ENCODE results near the gene INPP4B.

INPP4B gene

DNA sequence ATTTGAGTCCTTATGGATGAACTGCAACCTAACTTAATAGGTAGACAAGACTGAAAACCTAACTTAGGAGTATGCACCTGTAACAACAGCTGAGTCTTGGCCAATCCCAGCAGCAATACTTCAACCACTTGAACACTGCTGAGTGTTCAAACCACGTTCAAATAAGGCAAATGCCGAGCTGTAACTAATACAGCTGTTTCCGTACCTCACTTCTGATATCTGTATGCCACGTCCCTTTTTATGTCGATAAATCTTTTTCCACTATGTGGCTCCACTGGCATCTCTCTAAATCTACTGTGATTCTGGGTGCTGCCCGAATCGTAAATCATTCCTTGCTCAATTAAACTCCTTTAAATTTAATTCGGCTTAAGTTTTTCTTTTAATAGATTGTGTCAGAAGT is 459.7 kb downstream of the INPP4B start:
- Histone ChIP-seq H3K4me1 (ENCODE audit: low read depth, poor library complexity, severe bottlenecking) (no peaks in the 10 kb centered on the region), H3K36me3 (ENCODE audit: insufficient read depth) (no peaks in the 10 kb centered on the region), H3K27me3 (ENCODE audit: insufficient read depth, low read depth) (no peaks in the 10 kb centered on the region), H3K79me2 (ENCODE audit: insufficient read depth, low read depth) (no peaks in the 10 kb centered on the region; the same call in 1 of the 2 replicates), H3K27ac (no peak overlapping the region), H3K9ac (no peak overlapping the region), H3K4me3 (IDR thresholded peaks at IDR 0.05; ENCODE audit: insufficient read depth, low read depth, low read length) (no peak overlapping the region), H2AFZ (ENCODE audit: low read depth) (no peak overlapping the region), H4K20me1 (ENCODE audit: insufficient read depth) (no peaks in the 10 kb centered on the region), H3K4me2 (no peak overlapping the region)
- TF ChIP-seq, protein P1, sequence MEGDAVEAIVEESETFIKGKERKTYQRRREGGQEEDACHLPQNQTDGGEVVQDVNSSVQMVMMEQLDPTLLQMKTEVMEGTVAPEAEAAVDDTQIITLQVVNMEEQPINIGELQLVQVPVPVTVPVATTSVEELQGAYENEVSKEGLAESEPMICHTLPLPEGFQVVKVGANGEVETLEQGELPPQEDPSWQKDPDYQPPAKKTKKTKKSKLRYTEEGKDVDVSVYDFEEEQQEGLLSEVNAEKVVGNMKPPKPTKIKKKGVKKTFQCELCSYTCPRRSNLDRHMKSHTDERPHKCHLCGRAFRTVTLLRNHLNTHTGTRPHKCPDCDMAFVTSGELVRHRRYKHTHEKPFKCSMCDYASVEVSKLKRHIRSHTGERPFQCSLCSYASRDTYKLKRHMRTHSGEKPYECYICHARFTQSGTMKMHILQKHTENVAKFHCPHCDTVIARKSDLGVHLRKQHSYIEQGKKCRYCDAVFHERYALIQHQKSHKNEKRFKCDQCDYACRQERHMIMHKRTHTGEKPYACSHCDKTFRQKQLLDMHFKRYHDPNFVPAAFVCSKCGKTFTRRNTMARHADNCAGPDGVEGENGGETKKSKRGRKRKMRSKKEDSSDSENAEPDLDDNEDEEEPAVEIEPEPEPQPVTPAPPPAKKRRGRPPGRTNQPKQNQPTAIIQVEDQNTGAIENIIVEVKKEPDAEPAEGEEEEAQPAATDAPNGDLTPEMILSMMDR (conservative IDR thresholded peaks at IDR 0.05; ENCODE audit: low read depth, low read length) = no peak

DNA sequence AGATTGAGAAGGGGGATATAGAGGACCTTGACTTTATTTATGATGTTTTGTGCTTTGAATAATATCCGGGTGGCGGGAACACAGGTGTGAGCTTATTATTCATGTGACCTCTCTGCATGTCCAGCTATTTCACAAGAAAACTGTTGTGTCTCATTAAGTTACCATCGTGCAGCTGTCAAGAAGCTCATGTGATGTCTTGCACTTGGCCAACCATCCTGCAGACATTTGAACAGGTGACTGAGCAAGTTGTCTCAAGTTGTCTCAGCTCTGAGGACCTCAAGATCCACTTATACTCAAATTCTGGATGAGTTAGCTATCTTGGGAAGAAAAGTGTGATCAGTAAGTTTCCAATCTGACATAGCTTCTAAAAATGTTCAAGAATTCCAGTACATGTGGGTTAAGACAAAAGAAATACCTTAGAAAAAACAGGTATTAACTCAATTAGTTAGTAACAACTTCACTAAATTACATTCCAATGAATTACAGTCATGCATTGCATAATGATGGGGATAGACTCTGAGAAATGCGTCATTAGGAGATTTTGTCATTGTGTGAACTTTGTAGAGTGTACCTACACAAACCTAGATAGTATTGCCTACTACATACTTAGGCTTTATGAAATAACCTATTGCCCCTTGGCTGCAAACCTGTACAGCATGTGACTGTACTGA is 462.2 kb downstream of the INPP4B start:
- H3K27ac ChIP-seq = no peak overlapping the region
- TF ChIP-seq, protein P1 (conservative IDR thresholded peaks at IDR 0.05; ENCODE audit: low read depth, low read length) = no peak
- H3K36me3 ChIP-seq (ENCODE audit: insufficient read depth) = no peaks in the 10 kb centered on the region
- H3K9ac ChIP-seq = no peak overlapping the region
- no peak overlapping the region for H3K4me2 ChIP-seq
- no peaks in the 10 kb centered on the region for H3K4me1 ChIP-seq (ENCODE audit: low read depth, poor library complexity, severe bottlenecking)
- no peaks in the 10 kb centered on the region for H3K27me3 ChIP-seq (ENCODE audit: insufficient read depth, low read depth)
- no peak overlapping the region for H3K4me3 ChIP-seq (IDR thresholded peaks at IDR 0.05; ENCODE audit: insufficient read depth, low read depth, low read length)
- H3K79me2 ChIP-seq (ENCODE audit: insufficient read depth, low read depth) = no peaks in the 10 kb centered on the region; the same call in 1 of the 2 replicates
- H2AFZ ChIP-seq (ENCODE audit: low read depth) = no peak overlapping the region
- no peaks in the 10 kb centered on the region for H4K20me1 ChIP-seq (ENCODE audit: insufficient read depth)

DNA sequence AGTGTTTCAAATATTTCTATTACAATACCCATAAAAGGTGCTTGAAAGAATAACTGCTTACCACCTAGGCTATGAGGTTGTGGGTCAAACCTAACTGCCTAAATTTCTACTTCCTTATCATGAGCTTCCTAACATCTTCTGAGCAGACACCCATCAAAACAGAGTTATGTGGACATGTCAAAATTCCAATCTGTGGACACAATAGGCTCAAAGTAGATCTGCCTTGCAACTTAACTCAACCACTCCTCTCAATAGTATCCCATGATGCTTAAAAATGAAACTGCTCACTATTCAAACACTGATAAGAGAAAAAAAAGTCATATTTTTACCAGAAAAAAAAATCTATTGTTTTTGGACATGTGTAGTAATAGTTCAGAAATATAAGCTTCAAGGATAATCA is 462.7 kb downstream of the INPP4B start:
- no peak overlapping the region for H2AFZ ChIP-seq (ENCODE audit: low read depth)
- H3K36me3 ChIP-seq (ENCODE audit: insufficient read depth) = no peaks in the 10 kb centered on the region
- TF ChIP-seq, protein P1 (conservative IDR thresholded peaks at IDR 0.05; ENCODE audit: low read depth, low read length) = no peak
- H4K20me1 ChIP-seq (ENCODE audit: insufficient read depth) = no peaks in the 10 kb centered on the region
- no peaks in the 10 kb centered on the region; the same call in 1 of the 2 replicates for H3K79me2 ChIP-seq (ENCODE audit: insufficient read depth, low read depth)
- H3K4me1 ChIP-seq (ENCODE audit: low read depth, poor library complexity, severe bottlenecking) = no peaks in the 10 kb centered on the region
- no peaks in the 10 kb centered on the region for H3K27me3 ChIP-seq (ENCODE audit: insufficient read depth, low read depth)
- no peak overlapping the region for H3K4me3 ChIP-seq (IDR thresholded peaks at IDR 0.05; ENCODE audit: insufficient read depth, low read depth, low read length)
- no peak overlapping the region for H3K4me2 ChIP-seq
- H3K9ac ChIP-seq = no peak overlapping the region
- no peak overlapping the region for H3K27ac ChIP-seq

DNA sequence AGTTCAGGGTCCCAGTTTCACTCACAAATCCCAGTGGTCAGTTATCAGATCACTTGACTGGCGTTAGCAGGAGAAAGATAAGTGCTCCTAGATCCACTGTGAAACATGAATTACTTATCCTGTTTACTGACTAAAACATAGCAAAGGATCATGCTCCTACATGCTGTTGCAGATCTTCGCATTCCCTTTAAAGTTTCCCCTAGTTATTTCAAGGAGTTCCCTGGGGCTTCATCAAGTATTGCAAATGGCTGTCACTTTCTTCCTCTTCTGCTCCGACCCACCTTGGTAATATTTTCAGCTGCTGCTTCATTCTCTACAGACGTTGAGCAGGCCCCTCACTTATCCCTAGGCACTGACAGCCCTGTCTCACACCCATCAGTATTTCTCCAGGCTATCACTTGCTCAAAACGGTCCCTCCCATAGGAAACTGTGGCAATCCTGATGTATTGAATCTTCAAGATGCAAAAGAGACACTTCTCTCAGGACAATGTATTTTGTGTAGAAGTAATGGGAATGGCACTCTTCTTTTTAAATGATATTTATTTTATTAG is 466.0 kb downstream of the INPP4B start:
- Histone ChIP-seq H2AFZ (ENCODE audit: low read depth) (no peak overlapping the region), H3K79me2 (ENCODE audit: insufficient read depth, low read depth) (no peaks in the 10 kb centered on the region; the same call in 1 of the 2 replicates)

More for the DNA sequence above, 466.0 kb downstream of the INPP4B start:
- Histone ChIP-seq H3K27ac (no peak overlapping the region), H3K4me1 (ENCODE audit: low read depth, poor library complexity, severe bottlenecking) (no peaks in the 10 kb centered on the region), H3K4me3 (IDR thresholded peaks at IDR 0.05; ENCODE audit: insufficient read depth, low read depth, low read length) (no peak overlapping the region), H3K9ac (no peak overlapping the region), H3K36me3 (ENCODE audit: insufficient read depth) (no peaks in the 10 kb centered on the region), H3K27me3 (ENCODE audit: insufficient read depth, low read depth) (no peaks in the 10 kb centered on the region), H4K20me1 (ENCODE audit: insufficient read depth) (no peaks in the 10 kb centered on the region), H3K4me2 (no peak overlapping the region)
- TF ChIP-seq, protein P1 (conservative IDR thresholded peaks at IDR 0.05; ENCODE audit: low read depth, low read length) = no peak

Data from KMS-11 (cell line).